Heart left ventricle (tissue), 16 donors: ENCODE data around the gene ARHGAP8. TPM values are rescaled to one million over a fixed set of nuclear protein-coding genes. Genes with fewer than 3 reads are reported as not detected.
A peak's percentile ranks its signal among the peaks of the same experiment; 100 is the strongest.

Source experiments
- ATAC-seq, 4 donors: fragments of 200-7000 bp; cut with Tn5 transposase; one replicate each; pipeline ENCODE4 v1.9.1; 2020 to 2022; ENCODE audit warnings: moderate library complexity in 4 of 4, mild to moderate bottlenecking in 3 of 4, moderate number of reproducible peaks in 1 of 4
- DNase-seq, 5 donors: peaks; one replicate each; pipeline ENCODE4 v3.0.0-alpha.2; 2020
- H3K27ac ChIP-seq, 12 donors: fragments of 200-600 bp; sonication (generic) in 4 of 12; one replicate each; pipeline versions ENCODE4 v1.5.0 to v1.8.0; 2016 to 2022; ENCODE audit warnings: mild to moderate bottlenecking in 2 of 12
- H3K27me3 ChIP-seq, 9 donors: fragments of 200-600 bp; sonication (generic) in 2 of 9; one replicate each; pipeline versions ENCODE4 v1.5.1 to v1.8.0; 2016 to 2022; ENCODE audit warnings: mild to moderate bottlenecking in 3 of 9
- H3K36me3 ChIP-seq, 9 donors: fragments of 200-600 bp; sonication (generic) in 2 of 9; one replicate each; pipeline versions ENCODE4 v1.5.0 to v1.8.0; 2018 to 2022; ENCODE audit warnings: mild to moderate bottlenecking in 2 of 9
- H3K4me1 ChIP-seq, 12 donors: fragments of 200-600 bp; sonication (generic) in 4 of 12; one replicate each; pipeline versions ENCODE4 v1.5.0 to v1.8.0; 2016 to 2022; ENCODE audit warnings: mild to moderate bottlenecking in 3 of 12
- H3K4me3 ChIP-seq, 12 donors: fragments of 200-600 bp; sonication (generic) in 4 of 12; one replicate each; pipeline versions ENCODE4 v1.5.0 to v1.8.0; 2017 to 2022; ENCODE audit warnings: mild to moderate bottlenecking in 9 of 12, moderate library complexity in 4 of 12
- H3K9me3 ChIP-seq, 12 donors: fragments of 200-600 bp; sonication (generic) in 4 of 12; one replicate each; pipeline versions ENCODE4 v1.5.0 to v1.8.0; 2016 to 2022; ENCODE audit warnings: mild to moderate bottlenecking in 1 of 12
- POLR2A ChIP-seq, 2 donors: fragments of 450-650 bp; IDR thresholded peaks; one replicate each; pipeline ENCODE4 v1.6.1; 2017; ENCODE audit warnings: antibody characterized with exemption in 2 of 2, mild to moderate bottlenecking in 2 of 2, moderate library complexity in 2 of 2
- WGBS, 4 donors: extraction: QIAGEN DNeasy Blood & Tissue Kit in 2 of 4; methylation state at CpG; one replicate each; pipeline versions ENCODE4 v1.1.5 to v1.1.7; 2013 to 2018; 5-methylcytosine and 5-hydroxymethylcytosine counted together
- intact Hi-C, 10 donors: fragments of 100-400 bp; cut with DNase I; formaldehyde crosslinking; loops; one replicate each; pipeline versions ENCODE4 v1.11.1 to v1.14.2; 2022
- polyA plus RNA-seq, 2 donors: library from polyadenylated mRNA; stranded (reverse); fragments of 200-250 nt; gene quantifications; one replicate each; pipeline ENCODE4 v1.2.3, GENCODE V29; 2013
- total RNA-seq, 9 donors: library from RNA; depleted of rRNA in 2 of 9; stranded (reverse); fragments of >200 nt in 2 of 9; fragmentation: NEBNext Ultra II Directional in 3 of 9; extraction: Animal tissue kit (Norgen Biotek cat#: 25700) in 3 of 9; gene quantifications; one replicate each; pipeline versions ENCODE4 v1.1.0 to v1.2.4, GENCODE V29; 2016 to 2023
- TF ChIP-seq, protein P1 (sequence below), 12 donors: fragments of 200-600 bp; sonication (generic) in 4 of 12; IDR thresholded peaks; one replicate each; pipeline versions ENCODE4 v1.5.0 to v1.8.0; 2018 to 2022; ENCODE audit warnings: antibody characterized with exemption in 12 of 12, mild to moderate bottlenecking in 5 of 12
- donor health status: ischemic (EF 13 %, LVEDD 7.1; RV severe dilation, severe dysfunction).
- donor health status: healthy with polysubstance abuse.
- donor health status: DM: no; HTN: yes; CAD: no.
- donor health status: DM: no; HTN: no; CAD: no.
- donor health status: ischemic (EF 25% LVEDD 6.9; RV normal size, moderate dysfunction).
- donor health status: ischemic (EF 25% LVEDD 5.7; RV mildly dilated, moderate dysfunction).
- donor health status: healthy.
- donor health status: DM: yes; HTN: yes; CAD: no.
- donor health status: ischemic (EF 35%, LVEDD 5.7; RV mildly dilated, moderate dysfunction).
- donor health status: nonischemic (EF 11% LVEDD 7.7; RV severe dilation, severe dysfunction).
- donor health status: DM: yes; HTN: yes; CAD: no.
- donor health status: PGD.
- donor health status: ischemic (EF 29% LVEDD 5.4; RV normal size, mild dysfunction).
- donor health status: nonischemic (EF 23%, LVEDD 6.1; RV moderate dilation, normal function).

The ARHGAP8 gene
- total and polyA plus RNA-seq, 11 donors: 0.08 to 1.3 (median 0.23) TPM; not detected in 7

DNA sequence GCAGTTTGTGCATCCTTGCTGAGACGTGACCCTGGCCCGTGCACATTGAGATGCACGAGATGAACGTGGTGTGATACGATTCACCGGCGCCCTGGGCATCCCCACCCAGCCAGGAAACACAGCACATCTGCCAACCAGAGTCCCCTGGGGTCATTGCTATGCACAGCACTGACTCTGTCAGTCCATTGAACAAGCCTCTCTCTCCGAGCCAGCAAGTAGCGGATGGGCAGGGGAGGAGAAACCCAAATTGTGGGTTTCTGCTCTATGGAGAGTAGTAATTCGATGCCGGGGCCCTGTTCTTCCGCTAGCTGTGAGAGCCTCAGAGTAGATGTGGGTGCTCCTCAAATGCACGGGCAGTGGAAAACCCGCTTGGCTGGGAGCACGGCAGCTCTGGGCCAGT lies 85.1 kb downstream of the ARHGAP8 start:
- H3K36me3 ChIP-seq: no peaks in the 10 kb centered on the region
- TF ChIP-seq, protein P1, sequence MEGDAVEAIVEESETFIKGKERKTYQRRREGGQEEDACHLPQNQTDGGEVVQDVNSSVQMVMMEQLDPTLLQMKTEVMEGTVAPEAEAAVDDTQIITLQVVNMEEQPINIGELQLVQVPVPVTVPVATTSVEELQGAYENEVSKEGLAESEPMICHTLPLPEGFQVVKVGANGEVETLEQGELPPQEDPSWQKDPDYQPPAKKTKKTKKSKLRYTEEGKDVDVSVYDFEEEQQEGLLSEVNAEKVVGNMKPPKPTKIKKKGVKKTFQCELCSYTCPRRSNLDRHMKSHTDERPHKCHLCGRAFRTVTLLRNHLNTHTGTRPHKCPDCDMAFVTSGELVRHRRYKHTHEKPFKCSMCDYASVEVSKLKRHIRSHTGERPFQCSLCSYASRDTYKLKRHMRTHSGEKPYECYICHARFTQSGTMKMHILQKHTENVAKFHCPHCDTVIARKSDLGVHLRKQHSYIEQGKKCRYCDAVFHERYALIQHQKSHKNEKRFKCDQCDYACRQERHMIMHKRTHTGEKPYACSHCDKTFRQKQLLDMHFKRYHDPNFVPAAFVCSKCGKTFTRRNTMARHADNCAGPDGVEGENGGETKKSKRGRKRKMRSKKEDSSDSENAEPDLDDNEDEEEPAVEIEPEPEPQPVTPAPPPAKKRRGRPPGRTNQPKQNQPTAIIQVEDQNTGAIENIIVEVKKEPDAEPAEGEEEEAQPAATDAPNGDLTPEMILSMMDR (IDR thresholded peaks at IDR 0.05): no peak
- no peak for TF ChIP-seq POLR2A (IDR thresholded peaks at IDR 0.05)
- WGBS, 4 donors: 59 to 75% (median 66%) methylated on average over 14 to 15 of the region's 15 CpGs
- peaks cover 0 to 32% (median 14%) of the 10 kb centered on the region in 12 donors for H3K9me3 ChIP-seq
- H3K4me1 ChIP-seq: no peaks in the 10 kb centered on the region
- DNase-seq: no peak
- H3K4me3 ChIP-seq: no peak overlapping the region
- H3K27ac ChIP-seq: no peak overlapping the region
- H3K27me3 ChIP-seq: peaks cover 0 to 6% (median 0%) of the 10 kb centered on the region in 9 donors
- intact Hi-C loops: no loop called here
- no peak for ATAC-seq

DNA sequence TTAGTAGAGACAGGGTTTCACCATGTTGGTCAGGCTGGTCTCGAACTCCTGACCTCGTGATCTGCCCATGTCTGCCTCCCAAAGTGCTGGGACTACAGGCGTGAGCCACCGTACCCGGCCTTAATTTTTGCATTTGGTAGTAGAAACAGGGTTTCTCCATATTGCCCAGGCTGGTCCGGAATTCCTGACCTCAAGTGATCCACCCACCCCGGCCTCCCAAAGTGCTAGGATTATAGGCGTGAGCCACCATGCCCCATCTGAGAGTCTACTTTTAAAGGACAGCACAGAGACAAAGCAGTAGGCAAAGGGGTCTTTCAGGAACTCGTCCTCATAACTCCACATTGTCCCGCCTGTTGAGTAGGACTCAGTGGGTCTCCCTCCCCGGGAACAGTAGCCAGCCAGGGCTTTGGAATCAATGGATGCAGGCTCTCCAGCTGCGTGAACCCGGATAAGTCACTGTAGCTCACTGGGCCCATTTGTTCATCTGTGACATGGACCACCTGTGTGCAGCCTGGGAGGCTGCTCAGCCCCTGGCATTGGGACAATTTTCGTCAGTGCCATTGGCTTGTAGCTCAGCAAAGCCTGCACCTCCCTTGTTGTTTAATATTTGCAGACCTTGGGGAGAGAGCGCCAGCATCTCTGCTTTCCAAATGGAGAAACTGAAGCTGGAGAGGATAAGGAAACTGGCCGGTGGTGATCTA lies 86.1 kb downstream of the ARHGAP8 start:
- DNase-seq (peak in 1 of 5 donors; percentile 40), ATAC-seq (peak in 2 of 4 donors; percentile 42 to 54)
- WGBS, 4 donors: 64 to 78% (median 76%) methylated on average over 15 to 16 of the region's 16 CpGs
- TF ChIP-seq, protein P1 (IDR thresholded peaks at IDR 0.05): no peak
- TF ChIP-seq POLR2A (IDR thresholded peaks at IDR 0.05): no peak
- Histone ChIP-seq H3K36me3 (no peaks in the 10 kb centered on the region), H3K27ac (no peak overlapping the region), H3K27me3 (peaks cover 0 to 6% (median 0%) of the 10 kb centered on the region in 9 donors), H3K4me3 (no peak overlapping the region), H3K4me1 (no peaks in the 10 kb centered on the region), H3K9me3 (peaks cover 0 to 23% (median 13%) of the 10 kb centered on the region in 12 donors)
- intact Hi-C loops: no loop called here

DNA sequence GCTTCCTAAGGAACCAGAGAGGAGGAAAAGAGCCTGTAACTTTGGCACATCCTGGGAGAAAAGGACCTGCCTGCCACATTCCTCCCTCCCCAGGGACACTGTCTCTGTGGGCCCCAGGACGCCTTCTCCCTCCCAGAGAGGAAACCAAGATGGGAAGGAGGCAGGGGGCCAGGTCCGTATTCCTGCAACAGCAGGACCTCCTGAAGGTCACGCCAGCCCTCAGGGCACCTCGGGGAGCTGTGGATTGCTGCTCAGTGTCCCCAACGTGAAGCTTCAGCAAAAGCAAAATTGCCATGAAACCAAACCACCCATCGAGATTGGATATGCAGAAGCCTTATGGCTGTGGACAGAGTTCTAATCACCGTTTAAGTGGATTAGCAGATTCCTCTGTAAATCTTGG lies 86.7 kb downstream of the ARHGAP8 start:
- ATAC-seq: no peak
- H3K4me1 ChIP-seq: no peaks in the 10 kb centered on the region
- H3K27ac ChIP-seq: no peak overlapping the region
- no peak for DNase-seq
- TF ChIP-seq, protein P1 (IDR thresholded peaks at IDR 0.05): no peak
- peaks cover 0 to 23% (median 14%) of the 10 kb centered on the region in 12 donors for H3K9me3 ChIP-seq
- H3K36me3 ChIP-seq: no peaks in the 10 kb centered on the region
- intact Hi-C loops: no loop called here
- 36 to 68% (median 59%) methylated on average over 7 of the region's 7 CpGs for WGBS, 4 donors
- H3K27me3 ChIP-seq: peaks cover 0 to 6% (median 0%) of the 10 kb centered on the region in 9 donors
- no peak overlapping the region for H3K4me3 ChIP-seq

DNA sequence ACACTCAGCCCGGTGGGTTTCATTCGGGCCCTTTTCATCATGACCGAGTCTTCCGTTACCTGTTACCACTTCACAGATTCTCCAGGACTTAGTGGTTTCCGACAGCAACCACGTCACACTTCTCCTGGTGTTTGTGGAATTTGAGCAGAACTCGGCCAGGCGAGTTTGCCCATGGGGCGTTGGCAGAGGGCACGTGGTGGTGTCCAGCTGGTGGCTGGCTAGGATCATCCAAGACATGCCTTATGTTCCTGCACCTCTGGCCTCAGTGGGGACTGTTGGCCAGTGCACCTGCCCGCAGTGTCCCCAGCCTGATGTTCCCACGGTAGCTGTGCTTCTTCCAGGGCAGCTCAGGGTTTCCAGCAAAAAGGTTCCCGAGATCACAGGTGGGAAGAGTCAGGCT lies 87.3 kb downstream of the ARHGAP8 start:
- H3K4me3 ChIP-seq: no peak overlapping the region
- ATAC-seq (no peak), DNase-seq (no peak)
- WGBS, 4 donors: 85 to 88% (median 87%) methylated on average over 12 to 13 of the region's 13 CpGs
- no peaks in the 10 kb centered on the region for H3K4me1 ChIP-seq
- no peak for TF ChIP-seq POLR2A (IDR thresholded peaks at IDR 0.05)
- TF ChIP-seq, protein P1 (IDR thresholded peaks at IDR 0.05): no peak
- H3K9me3 ChIP-seq: peaks cover 0 to 22% (median 15%) of the 10 kb centered on the region in 12 donors
- no peaks in the 10 kb centered on the region for H3K36me3 ChIP-seq
- intact Hi-C loops: no loop called here
- H3K27me3 ChIP-seq: peaks cover 0 to 6% (median 0%) of the 10 kb centered on the region in 9 donors
- no peak overlapping the region for H3K27ac ChIP-seq
